Endothelial cell of umbilical vein (primary cell): ENCODE measurements around the gene NADK.

ENCODE experiments used
- CTCF ChIP-seq, 2 donors: IDR thresholded peaks; 1 replicate in 1 of 2; 2 replicates in 1 of 2; pipeline ENCODE4 v1.5.1; 2011; ENCODE audit warnings: low read length in 2 of 2, mild to moderate bottlenecking in 2 of 2, moderate library complexity in 2 of 2, control low read depth in 1 of 2, inconsistent platforms in 1 of 2, low read depth in 1 of 2; ENCODE audit not compliant: insufficient read depth in 1 of 2; ENCODE audit errors: extremely low read depth in 1 of 2
- EZH2 ChIP-seq: IDR thresholded peaks from 2 replicates; pipeline ENCODE4 v1.6.1; 2012; ENCODE audit warnings: borderline replicate concordance, low read depth, mild to moderate bottlenecking, moderate library complexity, low read length, inconsistent platforms; ENCODE audit not compliant: severe bottlenecking
- MYC ChIP-seq: IDR thresholded peaks from one replicate; pipeline ENCODE4 v1.6.1; 2011; ENCODE audit warnings: mild to moderate bottlenecking, low read depth, low read length
- POLR2A ChIP-seq: IDR thresholded peaks from 2 replicates; pipeline ENCODE4 v1.6.1; 2012; ENCODE audit warnings: low read depth, mild to moderate bottlenecking, control low read depth, low read length
- POLR2AphosphoS5 ChIP-seq: IDR thresholded peaks from 2 replicates; pipeline ENCODE4 v1.6.1; 2012; ENCODE audit warnings: low read depth, mild to moderate bottlenecking, control low read depth, low read length, moderate library complexity; ENCODE audit not compliant: insufficient read depth
- TF ChIP-seq, protein P1 (sequence below): IDR thresholded peaks from 2 replicates; pipeline ENCODE4 v1.6.1; 2011; ENCODE audit not compliant: insufficient read depth, insufficient read length

DNA sequence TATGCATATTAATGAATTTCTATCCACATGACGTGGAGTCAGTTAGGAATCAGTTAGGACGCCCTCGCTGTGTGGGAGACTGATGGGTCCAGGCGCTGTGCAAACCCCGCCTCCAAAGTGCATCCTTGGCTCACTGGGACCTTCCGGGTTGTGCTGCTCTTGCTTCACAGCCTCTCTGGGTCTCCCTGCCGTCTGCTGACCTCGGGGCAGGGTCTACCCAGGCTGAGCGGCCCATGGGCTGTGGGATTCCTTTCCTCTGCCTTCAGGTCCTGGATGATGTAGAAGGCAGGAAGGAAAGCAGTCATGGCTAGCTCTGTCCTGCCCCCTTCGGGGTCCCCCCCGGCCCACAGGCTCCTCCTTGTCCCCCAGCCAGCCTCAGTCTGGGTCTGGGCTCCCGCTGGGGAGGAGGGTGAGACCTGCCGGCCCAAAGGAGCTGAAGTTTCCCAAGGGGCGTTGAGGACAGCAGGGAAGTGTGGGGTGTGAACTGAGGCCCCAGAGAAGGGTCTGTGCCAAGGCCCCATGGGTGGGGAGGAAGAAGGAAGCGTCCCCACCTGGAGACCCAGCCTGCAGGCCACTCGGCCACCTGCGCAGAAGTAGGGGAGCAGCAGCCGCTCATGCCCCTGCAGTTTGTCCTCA lies 29.5 kb downstream of the NADK start:
- TF ChIP-seq CTCF (IDR thresholded peaks at IDR 0.05; ENCODE audit: extremely low read depth in 1 of 2, insufficient read depth in 1 of 2, low read depth in 1 of 2, low read length in 2 of 2) = no peak
- no peak for TF ChIP-seq MYC
- no peak for TF ChIP-seq POLR2A
- no peak for TF ChIP-seq POLR2AphosphoS5
- TF ChIP-seq, protein P1, sequence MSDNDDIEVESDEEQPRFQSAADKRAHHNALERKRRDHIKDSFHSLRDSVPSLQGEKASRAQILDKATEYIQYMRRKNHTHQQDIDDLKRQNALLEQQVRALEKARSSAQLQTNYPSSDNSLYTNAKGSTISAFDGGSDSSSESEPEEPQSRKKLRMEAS = no peak
- TF ChIP-seq EZH2 = no peak
